Medulla oblongata (tissue), 1 donor: ENCODE measurements around the gene APMAP.

Experiments used
- DNase-seq: peaks from one replicate; pipeline ENCODE4 v3.0.0-alpha.2; 2015; ENCODE audit errors: extremely low spot score

Gene APMAP

DNA sequence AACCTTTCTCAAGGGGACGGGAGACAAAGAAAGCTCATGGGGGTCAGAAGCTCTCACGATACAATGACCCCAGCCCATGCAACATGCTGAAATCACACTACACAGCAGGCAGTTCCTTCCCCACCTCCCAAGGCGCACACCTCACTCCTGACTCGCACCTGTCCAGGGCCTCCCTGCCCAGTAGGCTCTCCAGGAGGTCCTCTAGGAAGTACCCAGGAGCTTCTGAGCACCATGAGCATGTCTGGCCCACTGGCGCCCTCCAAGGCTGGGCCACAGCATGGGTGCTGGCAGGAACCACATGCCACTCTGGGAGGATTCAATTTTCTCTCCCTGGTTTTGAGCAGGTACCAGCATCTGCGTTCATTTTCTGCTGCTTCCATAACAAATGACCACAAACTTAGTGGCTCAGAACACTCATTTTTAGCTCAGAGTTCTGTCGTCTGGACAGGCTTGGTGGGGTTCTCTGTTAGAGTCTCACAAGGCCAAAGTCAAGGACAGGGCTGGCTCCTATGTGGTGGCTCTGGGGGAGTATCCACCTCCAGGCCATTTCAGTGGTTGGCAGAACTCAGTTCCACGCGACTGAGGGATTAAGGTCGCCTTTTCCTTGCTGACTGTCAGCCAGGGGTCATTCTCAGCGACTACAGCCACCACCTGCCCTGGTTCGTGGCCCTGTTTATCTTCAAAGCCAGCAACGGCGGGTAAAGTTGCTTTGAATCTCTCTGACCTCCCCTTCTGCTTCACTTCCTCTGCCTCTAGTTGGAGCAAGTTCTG is 32.7 kb upstream of the APMAP start:
- no peak for DNase-seq

- DNase-seq = no peak
These were observed 31.6 kb upstream of the APMAP start for GRCh38 chr20:25024171-25024570.

DNA sequence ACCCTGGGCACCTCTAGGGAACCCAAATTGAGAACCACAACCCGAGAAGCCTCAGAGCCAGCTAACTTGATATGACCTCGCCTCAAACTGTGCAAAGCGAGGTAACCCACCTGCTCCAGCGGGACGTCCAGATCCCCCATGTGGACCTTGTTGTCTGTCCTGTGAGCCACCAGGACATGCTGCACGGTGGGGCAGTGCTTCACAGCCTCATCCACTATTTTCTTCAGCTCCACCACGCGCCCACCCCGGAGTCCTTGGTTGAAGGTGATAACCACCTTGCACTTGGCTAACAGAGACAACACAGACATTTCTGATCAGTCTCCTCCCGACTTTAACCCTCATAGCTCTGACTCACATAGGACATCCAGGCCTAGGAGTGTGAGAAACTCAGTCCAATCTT is 30.8 kb upstream of the APMAP start:
- no peak for DNase-seq

DNA sequence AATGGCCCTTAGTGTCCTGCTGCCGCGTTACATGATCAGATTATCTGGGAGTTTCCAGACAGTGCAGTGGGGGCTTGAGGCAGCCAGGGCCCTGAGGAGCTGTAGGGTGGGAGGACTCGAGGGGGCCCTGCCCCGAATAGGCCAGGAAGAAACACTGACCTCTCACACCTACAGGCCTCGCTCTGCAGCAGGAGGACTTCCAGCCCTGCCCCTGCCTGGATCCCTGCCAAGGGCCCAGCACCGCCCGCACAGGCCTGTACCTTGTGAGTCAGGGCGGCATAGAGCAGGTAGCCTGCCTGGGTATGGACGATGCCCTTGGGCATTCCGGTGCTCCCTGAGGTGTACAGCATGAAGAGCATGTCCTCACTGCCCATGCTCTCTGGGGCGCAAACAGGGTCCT is 30.1 kb upstream of the APMAP start:
- DNase-seq = no peak

DNA sequence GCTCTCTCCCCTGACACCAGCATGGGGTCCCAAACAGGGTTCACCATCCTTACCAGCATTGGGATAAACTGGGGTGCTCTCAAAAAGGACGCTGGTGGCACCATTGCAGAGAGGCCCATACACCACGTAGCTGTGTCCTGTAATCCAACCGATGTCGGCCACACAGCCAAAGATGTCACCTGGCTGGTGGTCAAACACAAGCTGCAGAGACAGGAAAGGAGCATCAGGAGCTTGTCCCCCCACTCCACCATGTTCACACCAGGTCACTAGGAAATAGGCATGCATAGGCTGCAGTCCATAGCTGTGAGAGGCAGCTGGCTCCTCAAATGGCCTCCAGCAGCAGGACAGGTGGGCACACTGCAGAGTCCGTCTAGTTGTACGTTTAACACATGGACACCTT is 28.8 kb upstream of the APMAP start:
- no peak for DNase-seq

- DNase-seq = no peak
These were observed 28.4 kb upstream of the APMAP start for GRCh38 chr20:25020901-25021301.

DNA sequence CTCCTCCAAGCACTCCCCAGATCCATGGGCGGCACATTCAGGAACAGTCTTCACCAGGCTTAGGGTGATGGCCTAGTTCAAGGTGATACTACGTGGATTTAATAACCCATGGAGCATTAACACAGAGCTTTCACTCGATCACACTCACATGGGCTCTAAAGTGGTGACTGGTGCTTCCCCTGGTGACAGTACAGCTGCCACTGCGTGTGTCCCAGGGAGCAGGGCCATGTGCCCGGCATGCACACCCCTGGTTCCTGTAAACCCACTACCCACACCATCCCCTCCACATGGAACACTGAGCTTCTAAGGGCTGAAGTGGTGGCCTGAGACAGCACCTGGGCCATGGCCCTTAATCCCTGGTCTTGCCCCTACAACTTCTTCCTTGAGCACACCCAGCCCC is 27.8 kb upstream of the APMAP start:
- no peak for DNase-seq

- DNase-seq = no peak
These were observed 27.0 kb upstream of the APMAP start for GRCh38 chr20:25019381-25020155.

- DNase-seq = no peak
These were observed 26.3 kb upstream of the APMAP start for GRCh38 chr20:25018841-25019240.

- DNase-seq = no peak
These were observed 25.9 kb upstream of the APMAP start for GRCh38 chr20:25018425-25018824.

- DNase-seq = no peak
These were observed 24.8 kb upstream of the APMAP start for GRCh38 chr20:25017257-25017803.

- DNase-seq = no peak
These were observed 23.9 kb upstream of the APMAP start for GRCh38 chr20:25016471-25016870.

GRCh38 chr20:25015986-25016385 is 23.4 kb upstream of the APMAP start:
- DNase-seq = no peak

GRCh38 chr20:25014816-25015215 is 22.3 kb upstream of the APMAP start:
- no peak for DNase-seq

GRCh38 chr20:25013478-25014380 is 21.2 kb upstream of the APMAP start:
- no peak for DNase-seq

DNA sequence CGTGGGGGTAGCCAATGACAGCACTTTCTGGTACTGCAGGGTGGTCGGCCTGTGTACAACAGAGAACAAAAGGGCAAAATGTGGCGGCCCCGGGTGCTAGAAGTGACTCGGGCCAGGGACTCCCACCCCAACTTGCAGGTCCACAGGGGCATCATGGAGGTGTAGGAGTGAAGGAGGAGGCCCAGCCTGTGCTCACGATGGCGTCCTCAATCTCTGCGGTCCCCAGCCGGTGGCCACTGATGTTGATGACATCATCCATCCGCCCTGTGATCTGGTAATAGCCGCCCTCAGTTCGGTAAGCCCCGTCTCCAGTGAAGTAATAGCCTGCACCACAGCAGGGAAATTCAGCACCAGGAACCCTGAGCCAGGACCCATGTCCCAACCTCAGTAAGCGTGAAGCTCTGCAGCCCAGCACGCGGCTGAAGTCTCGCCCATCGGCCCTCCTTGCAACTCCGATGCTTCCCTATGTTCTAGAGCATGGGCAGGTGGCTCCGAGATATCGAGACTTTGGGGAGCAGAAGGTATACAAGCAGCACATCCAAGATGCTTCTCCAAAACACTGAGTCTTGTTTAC is 20.2 kb upstream of the APMAP start:
- DNase-seq = no peak

GRCh38 chr20:25011831-25012241 is 19.3 kb upstream of the APMAP start:
- DNase-seq = no peak

GRCh38 chr20:25011261-25011660 is 18.7 kb upstream of the APMAP start:
- DNase-seq = no peak

- peak; percentile 41 for DNase-seq
These were observed 16.9 kb upstream of the APMAP start for GRCh38 chr20:25009218-25010145.
